SK-N-MC (cell line): ENCODE data around the gene TMIE.
"Not testable (repeated sequence)": the region's sequence is repeated elsewhere in the genome, so short reads cannot be mapped to it uniquely, and the experiment has no call there.

Experiments
- DNase-seq: peaks from one replicate; pipeline ENCODE4 v3.0.0-alpha.2; 2011; ENCODE audit warnings: low read depth, low spot score
- H3K27ac ChIP-seq: fragments of 200-600 bp; sonication (generic); 2 replicates; pipeline ENCODE4 v1.5.1; 2016; ENCODE audit warnings: mixed run types
- H3K36me3 ChIP-seq: fragments of 200-600 bp; sonication (generic); 2 replicates; pipeline ENCODE4 v1.6.1; 2017; ENCODE audit warnings: antibody characterized with exemption, low read length, mixed read lengths; ENCODE audit not compliant: insufficient read depth
- H3K4me3 ChIP-seq: fragments of 200-600 bp; sonication (generic); 2 replicates; pipeline ENCODE4 v1.5.1; 2016
- H3K9ac ChIP-seq: fragments of 200-600 bp; sonication (generic); 2 replicates; pipeline ENCODE4 v1.8.0; 2017; ENCODE audit warnings: mixed run types, mixed read lengths; ENCODE audit not compliant: insufficient read length
- H3K9me3 ChIP-seq: fragments of 200-600 bp; sonication (generic); 2 replicates; pipeline ENCODE4 v1.6.1; 2017; ENCODE audit warnings: low read depth, mild to moderate bottlenecking, antibody characterized with exemption, low read length, moderate library complexity, mixed read lengths
- EZH2 ChIP-seq: fragments of 200-600 bp; sonication (generic); IDR thresholded peaks from one replicate; pipeline ENCODE4 v1.6.1; 2017; ENCODE audit warnings: antibody characterized with exemption
- FOXP2 ChIP-seq: optimal IDR thresholded peaks from 2 replicates; pipeline ENCODE3; 2011; ENCODE audit warnings: mild to moderate bottlenecking, moderate library complexity; ENCODE audit not compliant: insufficient read depth; ENCODE audit errors: extremely low read length, control extremely low read depth
- POLR2AphosphoS5 ChIP-seq: IDR thresholded peaks from 2 replicates; pipeline ENCODE4 v1.6.1; 2012; ENCODE audit warnings: mild to moderate bottlenecking, low read depth, low read length, borderline replicate concordance

Gene TMIE

DNA sequence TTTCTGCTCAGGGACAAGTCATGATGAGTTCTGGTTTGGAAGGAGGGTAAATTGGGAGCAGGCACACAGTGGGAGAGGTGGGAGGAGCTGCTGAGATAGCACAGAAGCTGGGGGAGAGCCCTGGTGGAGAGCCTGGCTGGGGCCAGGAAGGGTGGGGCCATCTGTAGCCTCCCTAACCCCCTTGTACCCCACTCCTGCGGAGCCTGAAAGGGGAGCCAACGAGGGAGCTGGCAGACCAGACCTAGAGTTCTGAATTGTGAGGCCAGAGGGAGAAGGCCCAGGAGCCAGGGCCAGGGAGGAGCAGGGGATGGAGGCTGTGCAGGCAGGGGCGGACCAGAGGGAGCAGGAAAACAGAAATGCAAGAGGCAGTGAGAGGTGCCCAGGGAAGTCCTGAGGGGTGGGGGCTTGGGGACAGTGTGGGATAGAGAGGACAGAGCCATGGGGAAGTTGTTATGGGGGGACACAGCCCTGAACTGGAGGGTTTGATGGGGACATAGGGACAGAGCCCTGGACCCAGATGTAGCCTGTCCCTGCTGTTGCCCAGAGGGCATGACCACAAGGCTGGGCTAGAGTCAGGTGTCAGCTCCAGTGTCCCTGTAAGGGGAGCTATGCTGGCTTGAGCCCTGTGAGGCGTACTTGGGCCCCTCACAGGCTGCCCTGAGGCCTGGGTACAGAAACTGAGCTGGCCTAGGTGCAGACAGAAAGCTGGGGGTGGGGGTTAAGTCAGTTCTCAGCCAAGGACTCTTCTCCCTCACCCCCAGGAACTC is 1.2 kb downstream of the TMIE start:
- DNase-seq: no peak
- no peaks in the 10 kb centered on the region for H3K9me3 ChIP-seq
- no peak overlapping the region for H3K9ac ChIP-seq
- H3K36me3 ChIP-seq: no peaks in the 10 kb centered on the region
- no peak overlapping the region for H3K4me3 ChIP-seq
- no peak overlapping the region for H3K27ac ChIP-seq
- TF ChIP-seq FOXP2 (no peak), POLR2AphosphoS5 (no peak), EZH2 (no peak)

DNA sequence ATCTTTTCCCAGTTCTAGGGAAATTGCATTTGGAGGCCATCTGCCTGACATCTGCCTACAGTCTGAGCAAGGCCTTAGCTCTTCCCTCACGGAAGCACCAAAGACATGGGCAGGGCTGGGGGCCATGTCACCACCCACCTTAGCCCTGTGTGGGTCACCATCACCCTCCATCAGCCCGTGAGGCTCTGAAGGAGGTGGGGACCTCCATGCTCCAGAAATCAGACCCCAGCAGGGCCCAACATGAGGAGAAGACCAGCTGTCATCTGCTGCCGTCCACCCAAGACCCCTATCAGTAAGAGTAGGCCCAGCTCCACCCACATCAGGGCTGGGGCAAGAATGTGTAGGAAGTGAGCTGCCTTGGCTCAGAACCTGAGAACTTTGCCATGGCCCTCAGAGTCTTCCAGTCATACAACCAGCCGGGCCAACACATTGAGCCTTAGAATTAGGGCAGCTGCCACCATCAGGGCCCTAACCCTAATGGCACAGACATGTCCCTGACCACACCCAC is 1.9 kb downstream of the TMIE start:
- no peaks in the 10 kb centered on the region for H3K9me3 ChIP-seq
- no peaks in the 10 kb centered on the region for H3K36me3 ChIP-seq
- no peak for DNase-seq
- no peak overlapping the region for H3K9ac ChIP-seq
- H3K4me3 ChIP-seq: no peak overlapping the region
- TF ChIP-seq POLR2AphosphoS5: no peak
- TF ChIP-seq EZH2: no peak
- no peak for TF ChIP-seq FOXP2
- no peak overlapping the region for H3K27ac ChIP-seq

DNA sequence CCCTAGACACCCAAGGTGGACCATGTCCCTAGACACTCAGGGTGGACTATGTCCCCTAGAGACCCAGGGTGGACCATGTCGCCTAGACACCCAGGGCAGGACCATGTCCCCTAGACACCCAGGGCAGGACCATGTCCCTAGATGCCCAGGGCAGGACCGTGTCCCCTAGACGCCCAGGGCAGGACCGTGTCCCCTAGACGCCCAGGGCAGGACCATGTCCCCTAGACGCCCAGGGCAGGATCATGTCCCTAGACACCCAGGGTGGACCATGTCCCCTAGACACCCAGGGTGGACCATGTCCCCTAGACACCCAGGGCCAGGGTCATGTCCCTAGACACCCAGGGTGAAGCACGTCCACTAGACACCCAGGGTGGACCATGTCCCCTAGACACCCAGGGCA is 3.2 kb downstream of the TMIE start:
- not testable (repeated sequence) for H3K27ac ChIP-seq, H3K9me3 ChIP-seq, H3K36me3 ChIP-seq, H3K4me3 ChIP-seq, H3K9ac ChIP-seq, DNase-seq

DNA sequence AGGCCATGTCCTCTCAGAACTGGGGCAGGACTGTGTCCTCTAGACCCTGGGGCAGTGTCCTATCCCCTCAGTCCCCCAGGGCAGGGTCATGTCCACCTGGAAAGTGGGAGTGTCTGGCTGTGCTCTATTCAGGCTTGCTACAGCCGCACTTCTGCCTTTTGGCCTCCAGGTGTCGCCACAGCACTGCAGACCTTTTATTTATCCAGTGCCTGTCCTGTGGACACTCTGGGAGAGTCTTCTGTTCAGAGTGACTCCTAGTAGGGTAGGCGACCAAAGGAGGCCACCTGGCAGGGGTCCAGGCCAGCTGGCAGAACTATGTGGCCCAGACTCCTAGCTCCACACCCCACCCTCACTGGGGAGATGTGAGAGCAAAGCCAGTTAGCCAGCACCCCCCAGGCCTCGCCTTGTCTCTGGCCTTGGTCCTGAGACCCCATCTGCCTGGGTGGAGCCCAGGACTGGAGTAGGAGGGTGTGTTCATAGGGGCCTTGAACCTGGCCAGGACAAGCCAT is 3.9 kb downstream of the TMIE start:
- H3K36me3 ChIP-seq: no peaks in the 10 kb centered on the region
- TF ChIP-seq POLR2AphosphoS5: no peak
- no peak for TF ChIP-seq FOXP2
- no peak for TF ChIP-seq EZH2
- no peaks in the 10 kb centered on the region for H3K9me3 ChIP-seq
- no peak overlapping the region for H3K27ac ChIP-seq
- H3K4me3 ChIP-seq: no peak overlapping the region
- DNase-seq: no peak
- no peak overlapping the region for H3K9ac ChIP-seq

DNA sequence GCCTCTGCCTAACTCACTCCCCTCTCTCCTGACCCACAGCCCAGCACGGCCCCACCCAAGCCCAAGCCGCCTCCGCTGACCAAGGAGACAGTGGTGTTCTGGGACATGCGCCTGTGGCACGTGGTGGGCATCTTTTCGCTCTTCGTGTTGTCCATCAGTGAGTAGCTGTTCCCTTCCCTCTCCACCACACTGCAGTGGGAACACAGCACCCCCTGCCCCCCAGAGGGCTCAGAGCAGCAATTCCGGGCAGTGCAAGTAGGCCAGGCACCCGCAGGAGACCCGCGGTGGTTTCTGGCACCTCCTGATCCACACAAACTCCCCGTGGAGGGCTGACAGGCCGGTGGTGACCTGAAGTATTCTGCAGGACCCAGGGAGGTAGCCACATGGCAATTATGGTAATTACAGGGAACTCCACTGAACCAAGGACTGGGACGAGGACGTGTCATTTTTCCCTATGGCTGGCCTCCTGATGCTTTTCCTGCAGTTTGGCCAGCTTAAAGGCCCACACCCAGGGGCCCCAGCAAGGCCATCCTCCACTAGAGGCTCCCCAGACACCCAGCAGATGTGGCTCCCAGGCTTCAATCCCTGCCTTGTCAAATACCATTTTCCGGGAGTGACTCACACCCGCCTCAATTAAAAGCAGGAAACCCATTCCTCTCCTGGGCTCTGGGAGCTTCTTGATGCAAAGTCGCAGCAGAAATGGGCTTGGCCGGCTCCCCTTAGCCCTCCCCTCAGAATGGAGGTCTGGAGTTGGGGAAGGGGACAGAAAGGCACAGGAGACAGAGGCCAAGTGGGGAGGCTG is 4.8 kb downstream of the TMIE start:
- no peak overlapping the region for H3K4me3 ChIP-seq
- no peak overlapping the region for H3K27ac ChIP-seq
- H3K9me3 ChIP-seq: no peaks in the 10 kb centered on the region
- no peaks in the 10 kb centered on the region for H3K36me3 ChIP-seq
- TF ChIP-seq EZH2 (no peak), POLR2AphosphoS5 (no peak), FOXP2 (no peak)
- no peak for DNase-seq
- no peak overlapping the region for H3K9ac ChIP-seq

DNA sequence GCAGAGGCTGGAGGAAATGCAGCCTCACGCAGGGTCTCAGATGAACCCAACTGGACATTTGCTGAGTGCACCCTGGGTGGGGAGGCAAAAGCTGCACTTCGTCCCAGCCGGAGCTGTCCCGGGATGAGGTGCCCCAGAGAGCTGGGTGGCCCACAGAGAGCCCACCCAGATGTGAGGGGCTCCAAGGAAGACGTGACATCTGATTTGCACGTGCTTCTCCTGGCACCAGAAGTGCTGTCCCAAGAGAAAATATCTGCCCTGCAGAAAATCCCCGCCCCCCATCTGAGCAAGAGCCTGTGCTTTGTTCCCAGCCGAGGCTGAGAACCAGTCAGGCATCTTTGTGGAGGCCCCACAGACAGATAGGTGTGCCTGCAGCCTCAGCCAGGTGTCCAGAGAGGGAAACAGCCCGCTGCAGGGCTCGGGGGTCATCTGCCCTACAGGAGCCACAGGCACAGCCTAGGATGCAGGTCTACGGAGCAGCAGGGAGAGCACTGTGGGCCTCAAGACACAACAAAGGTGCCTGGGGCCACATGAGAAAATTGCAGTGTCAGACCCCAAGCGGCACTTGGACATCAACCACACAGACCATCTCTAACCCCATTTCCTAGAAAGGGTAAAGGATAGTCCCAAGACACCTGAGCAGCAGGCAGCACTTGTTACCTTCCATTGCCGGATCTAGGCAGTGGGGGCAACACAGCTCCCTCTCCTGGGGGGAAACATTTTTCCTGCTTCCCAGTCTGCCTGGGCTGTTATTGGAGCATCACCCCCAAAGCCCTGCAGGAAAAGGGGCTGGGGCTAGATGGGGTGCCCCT is 5.8 kb downstream of the TMIE start:
- H3K9me3 ChIP-seq: no peaks in the 10 kb centered on the region
- H3K4me3 ChIP-seq: no peak overlapping the region
- no peak overlapping the region for H3K27ac ChIP-seq
- no peak for DNase-seq
- no peak overlapping the region for H3K9ac ChIP-seq
- no peak for TF ChIP-seq FOXP2
- TF ChIP-seq POLR2AphosphoS5: no peak
- no peak for TF ChIP-seq EZH2
- no peaks in the 10 kb centered on the region for H3K36me3 ChIP-seq

DNA sequence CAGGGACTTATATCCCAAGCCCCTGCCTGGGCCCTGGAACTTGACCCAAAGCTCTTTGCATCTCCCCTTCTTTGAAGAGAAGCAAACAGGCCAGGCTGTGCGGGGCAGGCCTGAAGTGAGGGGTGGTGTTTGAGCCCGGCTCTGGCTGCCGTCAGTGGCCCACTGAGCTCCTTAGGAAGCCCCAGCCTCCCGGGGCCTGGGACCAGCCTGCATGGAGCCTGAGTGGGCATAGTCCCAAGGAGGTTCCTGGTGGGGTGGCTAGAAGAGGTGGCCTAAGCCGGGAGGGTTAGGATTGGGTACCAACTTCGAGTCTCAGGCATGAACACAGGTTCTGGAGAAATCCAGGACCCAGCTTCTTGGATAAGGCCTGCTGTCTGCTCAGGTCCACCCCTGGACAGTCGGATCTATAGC is 6.4 kb downstream of the TMIE start:
- H3K27ac ChIP-seq: no peak overlapping the region
- TF ChIP-seq EZH2 (no peak), FOXP2 (no peak), POLR2AphosphoS5 (no peak)
- H3K9me3 ChIP-seq: no peaks in the 10 kb centered on the region

DNA sequence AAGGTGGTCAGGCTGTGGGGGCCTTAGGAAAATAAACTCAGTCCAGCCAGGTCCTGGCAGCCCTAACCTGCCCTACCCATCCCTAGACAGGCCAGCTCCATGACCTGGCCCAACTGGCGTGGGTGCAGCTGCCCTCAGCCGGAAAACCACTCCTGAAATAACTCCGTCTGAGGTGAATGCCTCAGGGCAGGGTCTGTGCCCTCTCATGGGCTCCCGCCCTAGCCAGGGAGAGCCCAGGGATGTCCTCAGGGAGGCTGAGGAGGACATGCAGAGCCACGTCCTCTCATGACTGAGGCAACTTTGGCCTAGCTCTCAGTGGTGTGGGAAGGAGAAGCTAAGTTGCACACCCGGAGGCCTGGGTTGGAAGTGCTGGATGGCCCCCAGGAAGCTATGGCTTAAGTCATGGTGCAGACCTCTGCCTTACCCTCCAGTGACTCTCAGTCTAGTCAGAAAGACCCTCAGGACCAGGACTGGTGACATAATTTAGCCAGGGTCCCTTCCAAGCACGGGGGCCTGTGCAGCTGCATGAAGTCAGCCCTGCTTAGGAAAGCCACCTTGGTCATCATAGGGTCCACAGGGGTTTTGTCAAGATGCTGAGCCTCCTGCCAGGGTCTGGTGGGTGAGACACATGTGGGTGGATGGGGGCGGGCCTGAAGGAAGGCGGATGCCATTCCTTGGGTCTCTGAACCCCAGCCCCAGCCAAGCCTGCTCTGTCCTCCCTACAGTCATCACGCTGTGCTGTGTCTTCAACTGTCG is 7.4 kb downstream of the TMIE start:
- TF ChIP-seq FOXP2 (no peak), POLR2AphosphoS5 (no peak), EZH2 (no peak)
- Histone ChIP-seq H3K9ac (no peak overlapping the region), H3K9me3 (no peaks in the 10 kb centered on the region), H3K36me3 (no peaks in the 10 kb centered on the region), H3K4me3 (no peak overlapping the region), H3K27ac (no peak overlapping the region)
- DNase-seq: no peak

More for the DNA sequence above, 6.4 kb downstream of the TMIE start:
- DNase-seq: no peak
- Histone ChIP-seq H3K4me3 (no peak overlapping the region), H3K9ac (no peak overlapping the region), H3K36me3 (no peaks in the 10 kb centered on the region)
